HG03575 (cell line): ENCODE data around the gene WASF1.

Experiments
- ATAC-seq: cut with Tn5 transposase; IDR thresholded peaks from one replicate; pipeline ENCODE4 v1.9.1; 2021; ENCODE audit not compliant: unreplicated experiment, insufficient number of reproducible peaks, low FRiP score; ENCODE audit errors: extremely low read depth

The WASF1 gene

GRCh38 chr6:110053395-110054240 lies 125.9 kb downstream of the WASF1 start:
- ATAC-seq: no peak

DNA sequence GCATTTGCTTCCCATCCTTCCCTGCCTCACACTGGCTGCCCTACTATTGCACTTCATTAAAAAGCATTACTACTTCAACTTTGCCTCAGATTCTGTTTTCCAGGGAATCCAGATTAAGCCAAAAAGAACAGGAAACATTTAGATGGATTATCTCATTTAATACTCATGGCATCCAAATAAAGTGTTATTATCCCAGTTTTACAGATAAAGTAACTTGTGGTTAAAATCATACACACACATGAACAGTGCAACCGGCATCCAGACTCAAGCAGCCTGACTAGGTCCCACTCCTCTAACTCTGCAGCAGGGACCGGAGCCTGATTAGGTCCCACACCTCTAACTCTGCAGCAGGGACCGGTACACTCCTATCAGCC lies 129.0 kb downstream of the WASF1 start:
- ATAC-seq: no peak
